ENCODE data around the gene ELF1.

DNA sequence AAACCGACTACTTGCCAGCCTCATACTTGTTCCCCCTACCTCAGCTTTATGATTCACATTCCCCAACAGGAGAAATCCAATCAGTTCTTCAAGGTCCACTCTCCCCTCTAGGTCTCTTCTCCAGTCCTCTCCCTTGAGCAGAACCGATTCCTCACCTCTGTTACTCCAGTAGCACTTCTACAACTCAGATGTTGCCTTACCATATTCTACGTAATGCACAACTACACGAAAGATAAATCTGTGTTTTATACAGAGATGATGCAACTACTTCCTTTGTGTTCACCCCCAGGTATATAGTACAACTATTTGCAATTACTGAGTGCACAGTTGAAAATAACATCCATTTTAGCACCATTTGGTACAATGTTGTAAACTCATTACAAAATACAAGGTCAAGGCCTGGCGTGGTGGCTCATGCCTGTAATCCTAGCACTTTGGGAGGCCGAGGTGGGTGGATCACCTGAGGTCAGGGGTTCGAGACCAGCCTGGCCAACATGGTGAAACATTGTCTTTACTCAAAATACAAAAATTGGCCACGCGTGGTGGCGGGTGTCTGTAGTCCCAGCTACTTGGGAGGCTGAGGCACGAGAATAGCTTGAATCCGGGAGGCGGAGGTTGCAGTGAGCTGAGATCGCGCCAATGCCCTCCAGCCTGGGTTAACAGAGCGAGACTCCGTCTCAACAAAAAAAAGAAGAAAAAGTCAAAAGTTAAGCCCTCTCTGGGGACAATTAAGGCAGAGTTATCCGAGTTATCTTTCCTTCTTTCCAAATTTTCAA lies 39.4 kb upstream of the ELF1 start:
- no peak for TF ChIP-seq POLR2AphosphoS5 (IDR thresholded peaks at IDR 0.05; ENCODE audit: borderline replicate concordance, low read depth, low read length)
- TF ChIP-seq EZH2 (IDR thresholded peaks at IDR 0.05), result no peak
- TF ChIP-seq FOXP2 (optimal IDR thresholded peaks at IDR 0.05; ENCODE audit: control extremely low read depth, extremely low read length, insufficient read depth), result no peak
